GM21423 (cell line): ENCODE measurements around the gene PCDH19.
A peak's percentile ranks its signal among the peaks of the same experiment; 100 is the strongest.

Experiments
- ATAC-seq: cut with Tn5 transposase; IDR thresholded peaks from one replicate; pipeline ENCODE4 v1.9.1; 2021; ENCODE audit warnings: mild to moderate bottlenecking, moderate library complexity; ENCODE audit not compliant: unreplicated experiment

Gene PCDH19

GRCh38 chrX:100299559-100299958 lies 110.5 kb downstream of the PCDH19 start:
- no peak for ATAC-seq

- no peak for ATAC-seq
Measured at GRCh38 chrX:100297728-100298127, 112.3 kb downstream of the PCDH19 start.

GRCh38 chrX:100296183-100296753 lies 113.8 kb downstream of the PCDH19 start:
- no peak for ATAC-seq

- ATAC-seq, result no peak
Measured at GRCh38 chrX:100294965-100295364, 115.1 kb downstream of the PCDH19 start.

GRCh38 chrX:100289066-100289558 lies 121.0 kb downstream of the PCDH19 start:
- ATAC-seq, result no peak

- ATAC-seq, result no peak
Measured at GRCh38 chrX:100277231-100277630, 132.8 kb downstream of the PCDH19 start.

- no peak for ATAC-seq
Measured at GRCh38 chrX:100274916-100275315, 135.2 kb downstream of the PCDH19 start.

- no peak for ATAC-seq
Measured at GRCh38 chrX:100265179-100265578, 144.9 kb downstream of the PCDH19 start.

GRCh38 chrX:100264200-100264599 lies 145.9 kb downstream of the PCDH19 start:
- peak; percentile 42 for ATAC-seq

- no peak for ATAC-seq
Measured at GRCh38 chrX:100263650-100264049, 146.4 kb downstream of the PCDH19 start.

- no peak for ATAC-seq
Measured at GRCh38 chrX:100248885-100249493, 161.1 kb downstream of the PCDH19 start.

- no peak for ATAC-seq
Measured at GRCh38 chrX:100247826-100248225, 162.2 kb downstream of the PCDH19 start.

GRCh38 chrX:100244681-100245080 lies 165.4 kb downstream of the PCDH19 start:
- no peak for ATAC-seq
